Placental epithelial cell (primary cell): ENCODE results near the gene NAA16. TPM values are rescaled to one million over a fixed set of nuclear protein-coding genes. Genes with fewer than 3 reads are reported as not detected.

Source experiments
- small RNA-seq: library from RNA; depleted of rRNA; stranded (forward); fragments of <200 nt; gene quantifications from one replicate; pipeline ENCODE3, GENCODE V24; 2012
- total RNA-seq: library from RNA; depleted of rRNA; stranded (reverse); fragments of >200 nt; gene quantifications from 2 replicates; pipeline ENCODE4 v1.2.3, GENCODE V29; 2012

Gene NAA16
- total RNA-seq: 19.2 and 23.0 TPM in 2 replicates

GRCh38 chr13:41310963-41311405, at the start of gene NAA16:
Gene NAA16 (plus strand): TSS chr13:41311267. CDS start chr13:41311529, 262 bp downstream.

GRCh38 chr13:41263261-41263971, 47.7 kb upstream of the NAA16 start, which contains the start of gene MTRF1:
Gene MTRF1 (minus strand): TSS chr13:41263576. CDS start chr13:41260907, 2,669 bp downstream.

Small RNA genes within 50 kb of the gene (small RNA-seq; reads per million reads assigned to genes)
- gene RNU6-57P: not detected

Other genes starting within 250 kb of the NAA16 start
- 5.2 and 6.7 TPM in 2 replicates for gene WBP4, start 249.8 kb upstream of the NAA16 start, total RNA-seq
- gene KBTBD6, start 178.5 kb upstream of the NAA16 start, total RNA-seq: 12.4 and 13.3 TPM in 2 replicates
- gene KBTBD7, start 116.7 kb upstream of the NAA16 start, total RNA-seq: 9.7 and 18.5 TPM in 2 replicates
- gene MTRF1, start 47.7 kb upstream of the NAA16 start, total RNA-seq: 11.0 and 13.0 TPM in 2 replicates
- gene RGCC, start 146.3 kb downstream of the NAA16 start, total RNA-seq: 237 and 459 TPM in 2 replicates